KMS-11 (cell line): Measurements from ENCODE around the gene MN1.
"Not testable (repeated sequence)": the region's sequence is repeated elsewhere in the genome, so short reads cannot be mapped to it uniquely, and the experiment has no call there.

Experiments
- H2AFZ ChIP-seq: fragments of 200-600 bp; sonication (generic); 2 replicates; pipeline ENCODE4 v1.6.1; 2016; ENCODE audit warnings: antibody characterized with exemption, mixed run types, low read depth
- H3K27ac ChIP-seq: fragments of 200-600 bp; sonication (generic); 2 replicates; pipeline ENCODE4 v1.6.1; 2016; ENCODE audit warnings: mild to moderate bottlenecking, mixed run types
- H3K27me3 ChIP-seq: fragments of 200-600 bp; sonication (generic); 2 replicates; pipeline ENCODE4 v1.6.1; 2017; ENCODE audit warnings: mild to moderate bottlenecking, low read depth, mixed run types, moderate library complexity; ENCODE audit not compliant: insufficient read depth
- H3K36me3 ChIP-seq: fragments of 200-600 bp; sonication (generic); 2 replicates; pipeline ENCODE4 v1.6.1; 2017; ENCODE audit warnings: mild to moderate bottlenecking, mixed run types; ENCODE audit not compliant: insufficient read depth
- H3K4me1 ChIP-seq: fragments of 200-600 bp; sonication (generic); 2 replicates; pipeline ENCODE4 v1.6.1; 2016; ENCODE audit warnings: mild to moderate bottlenecking, low read depth, mixed run types; ENCODE audit not compliant: poor library complexity, severe bottlenecking
- H3K4me2 ChIP-seq: fragments of 200-600 bp; sonication (generic); 2 replicates; pipeline ENCODE4 v1.7.0; 2016; ENCODE audit warnings: mild to moderate bottlenecking, mixed run types
- H3K4me3 ChIP-seq: fragments of 200-600 bp; sonication (generic); IDR thresholded peaks from 2 replicates; pipeline ENCODE4 v1.6.1; 2017; ENCODE audit warnings: low read depth, low read length, mixed read lengths; ENCODE audit not compliant: insufficient read depth
- H3K79me2 ChIP-seq: fragments of 200-600 bp; sonication (generic); 2 replicates; pipeline ENCODE4 v1.6.1; 2016; ENCODE audit warnings: low read depth, mixed run types; ENCODE audit not compliant: insufficient read depth
- H3K9ac ChIP-seq: fragments of 200-600 bp; sonication (generic); 2 replicates; pipeline ENCODE4 v1.6.1; 2016; ENCODE audit warnings: mild to moderate bottlenecking, mixed run types
- H4K20me1 ChIP-seq: fragments of 200-600 bp; sonication (generic); 2 replicates; pipeline ENCODE4 v1.6.1; 2016; ENCODE audit warnings: mild to moderate bottlenecking, mixed run types; ENCODE audit not compliant: insufficient read depth
- TF ChIP-seq, protein P1 (sequence below): fragments of 200-600 bp; sonication (generic); conservative IDR thresholded peaks from 2 replicates; pipeline ENCODE4 v1.6.1; 2017; ENCODE audit warnings: low read depth, mild to moderate bottlenecking, antibody characterized with exemption, low read length, moderate library complexity, mixed read lengths

The MN1 gene

DNA sequence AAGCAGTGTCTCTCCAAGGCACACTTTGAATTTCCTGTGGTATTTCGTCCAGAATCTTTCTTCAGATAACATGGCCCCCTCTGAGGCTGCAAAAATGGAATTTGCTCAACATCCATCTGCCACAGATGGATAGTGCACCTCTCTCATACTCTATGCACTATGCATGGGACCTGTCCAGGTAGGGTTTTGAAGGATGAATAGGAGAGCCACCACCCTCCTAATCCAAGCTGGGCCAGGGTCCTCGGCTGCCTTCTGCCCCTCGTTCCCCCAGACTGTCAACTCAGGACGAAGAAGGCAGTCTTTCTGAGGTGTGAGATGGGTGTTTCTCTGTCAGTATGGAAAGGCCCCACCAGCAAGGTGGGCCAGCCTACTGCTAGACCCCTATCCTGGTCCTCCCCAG, 56.4 kb downstream of the MN1 start:
- no peaks in the 10 kb centered on the region for H3K79me2 ChIP-seq
- no peaks in the 10 kb centered on the region for H3K4me1 ChIP-seq
- H4K20me1 ChIP-seq = no peaks in the 10 kb centered on the region
- no peak overlapping the region for H3K4me3 ChIP-seq
- TF ChIP-seq, protein P1, sequence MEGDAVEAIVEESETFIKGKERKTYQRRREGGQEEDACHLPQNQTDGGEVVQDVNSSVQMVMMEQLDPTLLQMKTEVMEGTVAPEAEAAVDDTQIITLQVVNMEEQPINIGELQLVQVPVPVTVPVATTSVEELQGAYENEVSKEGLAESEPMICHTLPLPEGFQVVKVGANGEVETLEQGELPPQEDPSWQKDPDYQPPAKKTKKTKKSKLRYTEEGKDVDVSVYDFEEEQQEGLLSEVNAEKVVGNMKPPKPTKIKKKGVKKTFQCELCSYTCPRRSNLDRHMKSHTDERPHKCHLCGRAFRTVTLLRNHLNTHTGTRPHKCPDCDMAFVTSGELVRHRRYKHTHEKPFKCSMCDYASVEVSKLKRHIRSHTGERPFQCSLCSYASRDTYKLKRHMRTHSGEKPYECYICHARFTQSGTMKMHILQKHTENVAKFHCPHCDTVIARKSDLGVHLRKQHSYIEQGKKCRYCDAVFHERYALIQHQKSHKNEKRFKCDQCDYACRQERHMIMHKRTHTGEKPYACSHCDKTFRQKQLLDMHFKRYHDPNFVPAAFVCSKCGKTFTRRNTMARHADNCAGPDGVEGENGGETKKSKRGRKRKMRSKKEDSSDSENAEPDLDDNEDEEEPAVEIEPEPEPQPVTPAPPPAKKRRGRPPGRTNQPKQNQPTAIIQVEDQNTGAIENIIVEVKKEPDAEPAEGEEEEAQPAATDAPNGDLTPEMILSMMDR = no peak
- no peaks in the 10 kb centered on the region for H3K36me3 ChIP-seq
- no peak overlapping the region for H2AFZ ChIP-seq
- no peak overlapping the region for H3K27ac ChIP-seq
- no peak overlapping the region for H3K9ac ChIP-seq
- H3K4me2 ChIP-seq = no peak overlapping the region
- H3K27me3 ChIP-seq = peaks cover 7% of the 10 kb centered on the region; the same call in 1 of the 2 replicates

DNA sequence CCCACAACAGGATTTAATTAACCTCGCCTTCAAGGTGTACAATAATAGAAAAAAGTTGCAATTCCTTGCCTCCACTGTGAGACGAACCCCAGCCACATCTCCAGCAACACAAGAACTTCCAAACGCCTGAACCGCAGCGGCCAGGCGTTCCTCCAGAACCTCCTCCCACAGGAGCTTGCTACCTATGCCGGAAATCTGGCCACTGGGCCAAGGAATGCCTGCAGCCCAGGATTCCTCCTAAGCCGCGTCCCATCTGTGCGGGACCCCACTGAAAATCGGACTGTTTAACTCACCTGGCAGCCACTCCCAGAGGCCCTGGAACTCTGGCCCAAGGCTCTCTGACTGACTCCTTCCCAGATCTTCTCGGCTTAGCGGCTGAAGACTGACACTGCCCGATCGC, 57.5 kb downstream of the MN1 start:
- H2AFZ ChIP-seq, H3K4me1 ChIP-seq, H3K9ac ChIP-seq, H3K36me3 ChIP-seq, H4K20me1 ChIP-seq, H3K79me2 ChIP-seq, H3K4me3 ChIP-seq, H3K4me2 ChIP-seq, H3K27me3 ChIP-seq, H3K27ac ChIP-seq: not testable (repeated sequence)

DNA sequence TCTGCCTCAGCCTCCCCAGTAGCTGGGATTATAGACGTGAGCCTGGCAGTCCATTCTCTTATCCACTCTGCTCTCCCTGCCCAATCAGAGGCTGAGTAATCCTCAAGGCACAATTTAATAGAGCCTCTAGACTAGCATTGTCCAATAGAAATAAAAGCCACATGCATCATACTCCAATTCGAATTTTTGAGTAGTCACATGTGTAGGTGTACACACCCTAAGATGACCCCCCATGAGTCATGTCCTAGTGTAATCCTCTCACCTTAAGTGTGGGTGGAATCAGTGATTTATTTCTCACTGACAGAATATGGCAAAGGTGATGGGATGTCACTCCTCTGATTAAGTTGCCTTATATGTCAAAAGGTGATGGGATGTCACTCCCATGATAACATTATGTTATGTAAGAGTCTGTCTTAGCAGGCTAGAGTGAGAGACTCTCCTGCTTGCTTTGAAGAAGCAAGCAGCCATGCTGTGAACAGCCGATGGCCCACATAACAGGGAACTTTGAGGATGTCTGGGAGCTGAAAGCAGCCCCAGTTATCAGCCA, 61.3 kb downstream of the MN1 start:
- no peaks in the 10 kb centered on the region for H3K79me2 ChIP-seq
- no peak overlapping the region for H3K4me3 ChIP-seq
- no peak overlapping the region for H3K4me2 ChIP-seq
- no peak overlapping the region for H3K27ac ChIP-seq
- no peak overlapping the region for H2AFZ ChIP-seq
- TF ChIP-seq, protein P1 = no peak
- no peak overlapping the region for H3K9ac ChIP-seq
- no peaks in the 10 kb centered on the region for H3K4me1 ChIP-seq
- H3K27me3 ChIP-seq = no peaks in the 10 kb centered on the region; the same call in 1 of the 2 replicates
- no peaks in the 10 kb centered on the region for H4K20me1 ChIP-seq
- H3K36me3 ChIP-seq = no peaks in the 10 kb centered on the region

DNA sequence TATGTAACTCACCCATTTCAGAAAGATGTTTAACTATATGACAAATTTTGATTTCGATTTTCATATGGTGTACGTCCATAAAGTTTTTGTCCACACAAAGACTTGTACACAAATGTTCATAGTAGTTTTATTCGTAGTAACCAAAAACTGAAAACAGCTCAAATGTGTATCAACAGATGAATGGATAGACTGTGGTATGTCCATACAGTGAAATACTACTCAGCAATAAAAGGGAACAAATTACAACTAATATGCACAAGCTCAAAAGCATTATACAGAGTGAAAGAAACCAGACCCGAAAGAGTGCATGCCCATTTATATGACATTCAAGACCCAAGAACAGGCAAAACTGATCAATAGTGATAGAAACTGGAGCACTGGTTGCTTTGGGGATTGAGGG, 64.0 kb downstream of the MN1 start:
- Histone ChIP-seq H3K27me3 (no peaks in the 10 kb centered on the region), H3K79me2 (no peaks in the 10 kb centered on the region), H3K27ac (no peak overlapping the region), H3K4me3 (no peak overlapping the region), H3K9ac (no peak overlapping the region), H4K20me1 (no peaks in the 10 kb centered on the region), H3K4me2 (no peak overlapping the region), H3K4me1 (no peaks in the 10 kb centered on the region), H2AFZ (no peak overlapping the region), H3K36me3 (no peaks in the 10 kb centered on the region)
- TF ChIP-seq, protein P1 = no peak

DNA sequence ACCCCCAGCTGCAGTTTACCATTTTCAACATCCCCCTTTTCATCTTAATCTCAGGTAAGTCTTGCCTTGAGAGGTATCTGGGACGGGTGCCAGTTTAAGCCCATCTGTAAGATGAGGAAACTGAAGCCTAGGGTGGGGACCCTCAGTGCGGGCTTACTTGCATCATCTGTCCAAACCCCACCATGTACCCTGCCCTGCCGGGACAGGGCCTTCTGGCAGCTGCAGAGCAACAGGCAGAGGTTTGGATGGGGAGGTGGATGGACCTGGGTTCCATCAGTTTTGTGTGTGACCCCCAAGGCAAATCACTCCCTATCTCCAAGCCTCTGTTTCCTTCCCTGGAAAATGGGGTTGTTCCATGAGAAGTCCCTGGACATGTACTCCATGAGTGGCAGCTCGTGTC, 67.5 kb downstream of the MN1 start:
- H4K20me1 ChIP-seq = no peaks in the 10 kb centered on the region
- H3K27me3 ChIP-seq = no peaks in the 10 kb centered on the region
- no peak overlapping the region for H2AFZ ChIP-seq
- H3K4me3 ChIP-seq = no peak overlapping the region
- TF ChIP-seq, protein P1 = no peak
- no peaks in the 10 kb centered on the region for H3K79me2 ChIP-seq
- H3K4me1 ChIP-seq = no peaks in the 10 kb centered on the region
- H3K9ac ChIP-seq = no peak overlapping the region
- no peak overlapping the region for H3K27ac ChIP-seq
- H3K4me2 ChIP-seq = no peak overlapping the region
- H3K36me3 ChIP-seq = no peaks in the 10 kb centered on the region
